Stomach (tissue), 4 donors: ENCODE measurements around the gene RPS6KA2.

Experiments
- CTCF ChIP-seq, 7 experiments: fragments of 450-650 bp in 4 of 7; fragments of 200-600 bp in 3 of 7; sonication (generic) in 3 of 7; IDR thresholded peaks; one replicate each; pipeline ENCODE4 v1.5.1; 2016 to 2019; ENCODE audit warnings: antibody characterized with exemption in 7 of 7, control low read depth in 2 of 7, mild to moderate bottlenecking in 1 of 7
- POLR2A ChIP-seq, 4 donors: fragments of 450-650 bp; IDR thresholded peaks; one replicate each; pipeline ENCODE4 v1.6.1; 2016; ENCODE audit warnings: antibody characterized with exemption in 4 of 4, control low read depth in 2 of 4, mild to moderate bottlenecking in 1 of 4, moderate library complexity in 1 of 4
- POLR2AphosphoS5 ChIP-seq, 3 donors: sonication (generic); formaldehyde crosslinking; IDR thresholded peaks; one replicate each; pipeline ENCODE4 v1.6.1; 2016; ENCODE audit warnings: antibody characterized with exemption in 3 of 3

- TF ChIP-seq CTCF (IDR thresholded peaks at IDR 0.05) (no peak), POLR2AphosphoS5 (IDR thresholded peaks at IDR 0.05) (no peak), POLR2A (IDR thresholded peaks at IDR 0.05) (no peak)
These were observed 202.6 kb downstream of the RPS6KA2 start for GRCh38 chr6:166424431-166424830.
